Prostate gland (tissue), 2 donors: ENCODE data around the gene ZNF71.
A peak's percentile ranks its signal among the peaks of the same experiment; 100 is the strongest.

Source experiments
- CTCF ChIP-seq, 4 experiments: fragments of 200-600 bp in 2 of 4; fragments of 450-650 bp in 2 of 4; sonication (generic) in 2 of 4; IDR thresholded peaks; 1 replicate in 3 of 4; 2 replicates in 1 of 4; pipeline ENCODE4 v1.5.1; 2016 to 2019; ENCODE audit warnings: antibody characterized with exemption in 4 of 4, mild to moderate bottlenecking in 2 of 4, moderate library complexity in 2 of 4
- POLR2A ChIP-seq: fragments of 450-650 bp; IDR thresholded peaks from one replicate; pipeline ENCODE4 v1.6.1; 2016; ENCODE audit warnings: antibody characterized with exemption, mild to moderate bottlenecking

GRCh38 chr19:56671613-56671994 is 76.5 kb downstream of the ZNF71 start, which contains the start of gene ZNF835:
- TF ChIP-seq CTCF (IDR thresholded peaks at IDR 0.05) = peak in 2 of 4 experiments; percentile 41 to 42
- TF ChIP-seq POLR2A = no peak
